Measurements from ENCODE around the gene PRDM16. TPM values are rescaled to one million over a fixed set of nuclear protein-coding genes. Genes with fewer than 3 reads are reported as not detected.

The PRDM16 gene
- total RNA-seq, 2 experiments from 2014 or later: not detected

- Histone ChIP-seq H2AFZ (ENCODE audit: low read length) (no peak overlapping the region), H3K4me3 (ENCODE audit: low read depth, low read length, poor library complexity, severe bottlenecking) (no peak overlapping the region), H3K27ac (ENCODE audit: low read depth, low read length, poor library complexity, severe bottlenecking) (no peak overlapping the region), H3K9me3 (ENCODE audit: low read length) (no peaks in the 10 kb centered on the region), H3K4me2 (ENCODE audit: low read length) (no peak overlapping the region), H3K79me2 (ENCODE audit: insufficient read depth, low read depth, low read length) (no peaks in the 10 kb centered on the region), H4K20me1 (ENCODE audit: insufficient read depth, low read length) (no peaks in the 10 kb centered on the region), H3K36me3 (ENCODE audit: insufficient read depth, low read length) (no peaks in the 10 kb centered on the region), H3K4me1 (ENCODE audit: insufficient read depth, low read length, poor library complexity, severe bottlenecking) (no peaks in the 10 kb centered on the region), H3K9me2 (ENCODE audit: insufficient read depth, low read length) (no peaks in the 10 kb centered on the region)
- ChIA-PET POLR2A (no interaction called here), CTCF (ENCODE audit: unreplicated experiment) (no interaction called here)
- TF ChIP-seq, protein P1, sequence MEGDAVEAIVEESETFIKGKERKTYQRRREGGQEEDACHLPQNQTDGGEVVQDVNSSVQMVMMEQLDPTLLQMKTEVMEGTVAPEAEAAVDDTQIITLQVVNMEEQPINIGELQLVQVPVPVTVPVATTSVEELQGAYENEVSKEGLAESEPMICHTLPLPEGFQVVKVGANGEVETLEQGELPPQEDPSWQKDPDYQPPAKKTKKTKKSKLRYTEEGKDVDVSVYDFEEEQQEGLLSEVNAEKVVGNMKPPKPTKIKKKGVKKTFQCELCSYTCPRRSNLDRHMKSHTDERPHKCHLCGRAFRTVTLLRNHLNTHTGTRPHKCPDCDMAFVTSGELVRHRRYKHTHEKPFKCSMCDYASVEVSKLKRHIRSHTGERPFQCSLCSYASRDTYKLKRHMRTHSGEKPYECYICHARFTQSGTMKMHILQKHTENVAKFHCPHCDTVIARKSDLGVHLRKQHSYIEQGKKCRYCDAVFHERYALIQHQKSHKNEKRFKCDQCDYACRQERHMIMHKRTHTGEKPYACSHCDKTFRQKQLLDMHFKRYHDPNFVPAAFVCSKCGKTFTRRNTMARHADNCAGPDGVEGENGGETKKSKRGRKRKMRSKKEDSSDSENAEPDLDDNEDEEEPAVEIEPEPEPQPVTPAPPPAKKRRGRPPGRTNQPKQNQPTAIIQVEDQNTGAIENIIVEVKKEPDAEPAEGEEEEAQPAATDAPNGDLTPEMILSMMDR (conservative IDR thresholded peaks at IDR 0.05; ENCODE audit: low read length): no peak
- TF ChIP-seq EZH2phosphoT487 (IDR thresholded peaks at IDR 0.05; ENCODE audit: borderline replicate concordance, low read depth, low read length): no peak
- no peak for DNase-seq (ENCODE audit: low spot score)
- intact Hi-C loops (cut with micrococcal nuclease; ENCODE audit: unreplicated experiment): no loop called here
- no TSS peak for BruUV-seq (replicated peaks)
Measured at GRCh38 chr1:3363756-3364155, 294.8 kb downstream of the PRDM16 start.

DNA sequence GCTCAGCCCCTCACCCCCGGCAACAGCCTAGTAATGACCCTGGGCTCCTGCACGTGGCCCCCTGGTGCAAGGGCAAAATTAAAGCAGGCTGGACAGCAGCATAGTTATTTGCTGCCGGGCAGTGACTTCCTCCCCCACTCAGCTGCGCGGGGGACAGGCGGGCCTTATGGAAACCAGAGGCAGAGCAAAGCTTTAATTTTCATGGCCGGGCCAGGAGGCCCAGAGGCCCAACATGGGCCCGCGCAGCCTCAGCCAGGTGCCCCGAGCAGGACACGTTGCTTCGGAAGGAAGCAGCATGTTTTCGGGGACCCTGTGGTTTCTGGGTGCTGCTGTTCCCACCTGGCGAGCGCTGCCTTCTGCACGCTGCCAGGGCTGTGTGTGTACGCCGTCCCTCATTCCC lies 295.5 kb downstream of the PRDM16 start:
- TF ChIP-seq, protein P1 (conservative IDR thresholded peaks at IDR 0.05; ENCODE audit: low read length): no peak
- TF ChIP-seq EZH2phosphoT487 (IDR thresholded peaks at IDR 0.05; ENCODE audit: borderline replicate concordance, low read depth, low read length): no peak
- Histone ChIP-seq H3K9me3 (ENCODE audit: low read length) (no peaks in the 10 kb centered on the region), H4K20me1 (ENCODE audit: insufficient read depth, low read length) (no peaks in the 10 kb centered on the region), H3K79me2 (ENCODE audit: insufficient read depth, low read depth, low read length) (no peaks in the 10 kb centered on the region), H3K4me3 (ENCODE audit: low read depth, low read length, poor library complexity, severe bottlenecking) (no peak overlapping the region), H3K36me3 (ENCODE audit: insufficient read depth, low read length) (no peaks in the 10 kb centered on the region), H2AFZ (ENCODE audit: low read length) (no peak overlapping the region), H3K4me2 (ENCODE audit: low read length) (no peak overlapping the region), H3K27ac (ENCODE audit: low read depth, low read length, poor library complexity, severe bottlenecking) (no peak overlapping the region), H3K9me2 (ENCODE audit: insufficient read depth, low read length) (no peaks in the 10 kb centered on the region), H3K4me1 (ENCODE audit: insufficient read depth, low read length, poor library complexity, severe bottlenecking) (no peaks in the 10 kb centered on the region)
- no peak for DNase-seq (ENCODE audit: low spot score)
- ChIA-PET CTCF (ENCODE audit: unreplicated experiment) (no interaction called here), POLR2A (no interaction called here)
- intact Hi-C loops (cut with micrococcal nuclease; ENCODE audit: unreplicated experiment): no loop called here
- BruUV-seq (replicated peaks): no TSS peak

DNA sequence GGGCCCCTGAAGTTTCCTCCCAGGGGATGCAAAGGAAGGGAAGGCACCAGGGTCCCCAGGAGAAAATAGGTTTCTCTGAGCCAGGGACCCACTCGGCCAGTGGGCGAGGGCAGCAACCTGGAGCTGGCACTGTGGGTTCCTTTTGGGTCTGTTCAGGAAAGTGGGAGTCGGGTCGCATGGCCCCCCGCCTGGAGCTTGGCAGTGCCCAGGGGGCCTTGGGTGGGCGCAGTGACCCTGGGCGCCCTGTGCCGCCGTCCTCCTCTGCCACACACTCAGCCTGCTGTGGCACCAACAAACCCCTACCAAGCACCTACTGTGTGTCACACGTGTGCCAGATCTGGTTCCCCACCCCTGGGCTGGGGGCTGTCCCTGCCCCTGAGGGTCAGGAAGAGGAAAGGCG lies 296.0 kb downstream of the PRDM16 start:
- no TSS peak for BruUV-seq (replicated peaks)
- Histone ChIP-seq H3K4me1 (ENCODE audit: insufficient read depth, low read length, poor library complexity, severe bottlenecking) (no peaks in the 10 kb centered on the region), H3K27ac (ENCODE audit: low read depth, low read length, poor library complexity, severe bottlenecking) (no peak overlapping the region), H3K36me3 (ENCODE audit: insufficient read depth, low read length) (no peaks in the 10 kb centered on the region), H3K9me2 (ENCODE audit: insufficient read depth, low read length) (no peaks in the 10 kb centered on the region), H3K9me3 (ENCODE audit: low read length) (no peaks in the 10 kb centered on the region), H3K79me2 (ENCODE audit: insufficient read depth, low read depth, low read length) (no peaks in the 10 kb centered on the region), H4K20me1 (ENCODE audit: insufficient read depth, low read length) (no peaks in the 10 kb centered on the region), H3K4me2 (ENCODE audit: low read length) (no peak overlapping the region), H3K4me3 (ENCODE audit: low read depth, low read length, poor library complexity, severe bottlenecking) (no peak overlapping the region), H2AFZ (ENCODE audit: low read length) (no peak overlapping the region)
- ChIA-PET CTCF (ENCODE audit: unreplicated experiment) (no interaction called here), POLR2A (no interaction called here)
- intact Hi-C loops (cut with micrococcal nuclease; ENCODE audit: unreplicated experiment): no loop called here
- no peak for DNase-seq (ENCODE audit: low spot score)
- TF ChIP-seq, protein P1 (conservative IDR thresholded peaks at IDR 0.05; ENCODE audit: low read length): no peak
- TF ChIP-seq EZH2phosphoT487 (IDR thresholded peaks at IDR 0.05; ENCODE audit: borderline replicate concordance, low read depth, low read length): no peak
